GM18498 (cell line): Measurements from ENCODE around the gene RFX1.
A peak's percentile ranks its signal among the peaks of the same experiment; 100 is the strongest.

Source experiments
- ATAC-seq: cut with Tn5 transposase; IDR thresholded peaks from one replicate; pipeline ENCODE4 v1.9.1; 2021; ENCODE audit warnings: mild to moderate bottlenecking, moderate library complexity; ENCODE audit not compliant: unreplicated experiment

The RFX1 gene

DNA sequence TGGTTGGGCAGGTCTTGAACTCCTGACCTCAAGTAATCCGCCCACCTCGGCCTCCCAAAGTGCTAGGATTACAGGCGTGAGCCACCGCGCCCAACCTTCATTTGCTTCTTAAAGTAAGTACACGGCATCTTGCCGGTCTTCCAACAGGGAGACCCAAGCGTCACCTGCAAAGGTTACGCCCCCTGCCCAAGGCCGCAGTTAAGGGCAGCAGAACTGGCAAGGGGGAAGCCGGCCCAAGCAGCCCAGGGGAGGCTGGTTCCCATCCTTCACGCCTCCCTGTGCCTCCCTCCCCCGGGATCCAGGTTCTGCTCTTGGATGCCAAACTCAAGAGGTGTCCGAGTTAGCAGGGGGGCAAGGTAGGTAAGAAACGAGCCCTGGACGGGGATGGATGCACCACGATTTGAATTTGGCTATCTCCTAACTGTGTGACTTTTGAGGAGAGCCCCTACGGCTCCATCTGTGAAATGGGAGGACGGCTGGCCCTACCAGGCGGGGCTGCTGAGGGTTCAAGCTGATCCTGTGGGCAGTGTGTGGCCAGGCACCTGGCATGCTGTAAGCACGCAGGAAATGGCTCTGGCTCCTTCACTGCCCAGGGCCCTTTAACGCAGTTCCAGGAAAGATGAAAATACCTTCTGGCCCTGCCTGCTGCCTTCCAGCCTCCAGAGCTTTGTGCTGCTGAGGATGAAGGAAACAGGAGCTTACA is 9.0 kb downstream of the RFX1 start:
- no peak for ATAC-seq

GRCh38 chr19:13995878-13996765 is 10.0 kb downstream of the RFX1 start:
- ATAC-seq: no peak

DNA sequence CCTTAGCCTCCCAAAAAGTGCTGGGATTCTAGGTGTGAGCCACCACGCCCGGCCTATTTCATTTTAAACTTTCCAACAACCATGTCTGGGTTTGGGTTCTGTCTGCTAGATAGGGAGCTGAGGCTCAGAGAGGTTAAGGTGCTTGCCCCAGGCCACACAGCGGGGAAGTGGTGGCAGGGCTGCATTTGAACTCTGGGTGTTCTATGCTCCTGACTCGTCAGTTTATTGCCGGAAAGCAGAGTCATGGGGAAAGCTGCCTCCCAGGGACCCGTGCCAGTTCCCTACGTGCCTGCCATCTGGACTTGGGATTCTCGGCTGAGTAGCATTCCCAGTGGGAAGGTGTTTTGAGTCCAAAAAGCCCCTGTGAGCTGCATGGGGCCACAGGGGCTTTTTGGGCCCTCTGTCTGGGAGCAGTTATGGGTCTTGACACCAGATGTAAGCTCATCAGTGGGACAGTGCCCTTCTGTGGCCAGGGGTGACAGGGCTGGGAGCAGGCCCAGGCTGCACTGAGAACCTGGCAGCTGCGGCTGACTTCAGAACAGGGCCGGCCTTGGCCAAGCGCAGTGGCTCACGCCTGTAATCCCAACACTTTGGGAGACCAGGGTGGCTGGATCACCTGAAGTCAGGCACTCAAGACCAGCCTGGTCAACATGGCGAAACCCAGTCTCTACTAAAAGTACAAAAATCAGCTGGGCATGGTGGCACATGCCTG is 10.9 kb downstream of the RFX1 start:
- ATAC-seq: no peak

GRCh38 chr19:13993590-13994300 is 12.4 kb downstream of the RFX1 start:
- no peak for ATAC-seq

DNA sequence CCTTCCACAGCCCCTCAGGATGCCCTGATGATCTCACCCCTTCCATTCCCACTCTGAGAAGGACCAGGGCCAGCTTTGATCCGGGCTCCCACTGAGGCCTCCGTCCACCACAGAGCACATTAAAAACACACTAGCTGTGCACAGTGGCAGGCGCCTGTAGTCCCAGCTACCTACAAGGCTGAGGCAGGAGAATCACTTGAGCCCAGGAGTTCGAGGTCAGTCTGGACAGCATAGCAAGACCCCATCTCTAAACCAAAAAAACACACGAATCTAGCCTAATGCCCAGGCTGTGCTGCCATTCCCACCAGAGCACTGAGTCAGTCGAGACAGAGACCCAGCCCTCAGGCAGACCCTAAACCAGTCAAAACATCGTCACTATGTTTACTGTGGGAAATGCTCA is 14.1 kb downstream of the RFX1 start:
- ATAC-seq: no peak

DNA sequence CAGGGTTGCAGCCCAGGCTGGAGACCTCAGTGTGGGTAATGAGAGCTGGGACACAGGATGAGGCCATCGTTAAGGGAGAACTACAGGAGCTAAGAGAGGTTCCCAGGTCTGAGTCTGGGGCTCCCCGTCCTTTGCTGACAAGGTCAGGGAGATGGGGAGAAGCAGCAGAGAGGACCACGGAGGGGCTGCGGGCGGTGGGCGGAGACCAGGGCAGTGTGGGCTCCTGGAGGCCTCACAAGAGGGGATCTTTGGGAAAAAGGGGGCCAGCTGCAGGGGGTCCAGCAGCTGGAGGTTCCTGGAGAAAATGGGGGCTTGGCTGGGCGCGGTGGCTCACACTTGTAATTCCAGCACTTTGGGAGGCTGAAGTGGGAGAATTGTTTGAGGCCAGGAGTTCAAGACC is 16.0 kb downstream of the RFX1 start:
- ATAC-seq: no peak

DNA sequence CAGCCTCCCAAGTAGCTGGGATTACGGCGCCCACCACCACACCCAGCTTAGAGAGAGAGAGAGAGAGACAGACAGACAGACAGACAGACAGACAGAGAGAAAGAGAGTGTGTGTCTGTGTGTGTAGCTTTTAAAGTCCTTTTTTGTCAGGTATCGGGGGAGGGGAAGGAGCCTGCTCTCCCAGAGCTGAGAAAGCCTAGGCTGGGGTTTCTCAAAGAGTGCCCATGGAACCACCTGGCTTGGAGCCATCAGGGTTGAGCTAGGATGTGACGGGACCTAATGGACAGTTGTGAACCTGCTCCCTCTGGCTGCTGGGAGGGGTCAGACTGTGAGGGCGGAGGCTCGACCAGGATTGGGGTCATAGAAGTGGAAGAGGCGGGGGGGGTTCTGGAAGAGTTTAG is 16.6 kb downstream of the RFX1 start:
- ATAC-seq: no peak

- no peak for ATAC-seq
These were observed 18.8 kb downstream of the RFX1 start for GRCh38 chr19:13987101-13987890.

- ATAC-seq: peak; percentile 81
These were observed 19.7 kb downstream of the RFX1 start for GRCh38 chr19:13986348-13986904.

GRCh38 chr19:13985771-13986347 is 20.3 kb downstream of the RFX1 start:
- peak; percentile 20 for ATAC-seq

- no peak for ATAC-seq
These were observed 21.0 kb downstream of the RFX1 start for GRCh38 chr19:13984875-13985741.

DNA sequence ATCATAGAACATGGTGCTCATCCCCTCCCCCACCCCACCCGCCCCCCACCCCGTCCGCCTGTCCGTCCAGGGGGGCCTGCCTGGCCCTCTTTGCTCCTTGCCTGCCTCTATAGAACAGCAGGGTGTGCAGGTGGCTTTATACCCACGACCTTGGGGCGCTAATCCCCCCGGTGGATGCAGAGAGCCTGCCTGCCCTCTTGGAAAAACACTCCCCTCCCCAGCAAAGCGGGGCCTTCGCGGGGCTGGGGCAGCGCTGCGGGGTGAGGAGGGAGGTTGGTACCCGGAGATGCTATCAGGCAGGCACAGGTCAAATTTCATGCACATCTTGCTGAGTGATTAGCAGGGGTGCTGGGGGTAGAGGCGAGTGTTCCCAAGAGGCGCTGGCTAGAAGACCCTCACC is 21.9 kb downstream of the RFX1 start:
- no peak for ATAC-seq

GRCh38 chr19:13983213-13983889 is 22.8 kb downstream of the RFX1 start:
- ATAC-seq: no peak

- ATAC-seq: no peak
These were observed 23.3 kb downstream of the RFX1 start for GRCh38 chr19:13982773-13983172.

- no peak for ATAC-seq
These were observed 24.1 kb downstream of the RFX1 start for GRCh38 chr19:13981988-13982501.

GRCh38 chr19:13981467-13981866 is 24.7 kb downstream of the RFX1 start:
- ATAC-seq: no peak

DNA sequence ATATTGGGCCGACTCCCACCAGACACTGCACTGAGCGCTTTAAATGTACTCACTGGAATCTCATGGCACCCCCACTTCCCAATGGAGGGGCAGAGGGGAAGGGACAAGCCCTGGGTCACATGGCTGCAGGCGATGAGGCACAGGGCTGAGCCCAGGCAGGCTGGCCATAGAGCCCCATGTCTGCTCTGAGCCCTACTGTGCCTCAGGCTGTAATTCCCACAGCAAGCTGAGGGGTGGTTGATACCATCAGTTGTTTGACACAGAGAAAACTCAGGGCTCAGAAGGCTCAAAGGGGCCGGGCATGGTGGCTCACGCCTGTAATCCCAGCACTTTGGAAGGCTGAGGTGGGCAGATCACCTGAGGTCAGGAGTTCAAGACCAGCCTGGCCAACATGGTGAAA is 25.1 kb downstream of the RFX1 start:
- ATAC-seq: no peak

GRCh38 chr19:13980340-13980739 is 25.8 kb downstream of the RFX1 start:
- no peak for ATAC-seq
